NCI-H2081 treated with DMSO at 0.1 percent for 48 hours (cell line): ENCODE data around the gene CACNA2D2.

Experiments used
- DNase-seq: peaks from one replicate; lab custom pipeline; 2025; lab: John Stamatoyannopoulos, UW

Gene CACNA2D2

DNA sequence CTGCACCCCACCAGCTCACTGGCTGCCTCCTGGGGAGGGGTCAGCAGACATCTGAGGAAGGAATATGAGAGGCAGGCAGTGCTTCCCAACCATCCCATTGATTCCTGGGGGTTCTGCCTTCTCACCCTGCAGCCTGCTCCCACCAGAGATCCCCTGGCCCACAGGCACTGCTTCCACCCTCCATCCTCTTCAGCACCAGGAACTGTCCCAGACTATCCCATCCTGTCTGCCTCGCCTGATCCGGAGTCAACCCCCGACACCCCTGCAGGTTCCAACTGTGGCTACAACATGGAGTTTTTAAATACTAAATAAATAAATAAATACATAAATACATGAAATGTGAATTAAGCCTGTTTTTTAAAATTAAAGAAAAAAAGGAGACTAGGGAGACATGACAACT, 43.6 kb downstream of the CACNA2D2 start:
- no peak for DNase-seq

DNA sequence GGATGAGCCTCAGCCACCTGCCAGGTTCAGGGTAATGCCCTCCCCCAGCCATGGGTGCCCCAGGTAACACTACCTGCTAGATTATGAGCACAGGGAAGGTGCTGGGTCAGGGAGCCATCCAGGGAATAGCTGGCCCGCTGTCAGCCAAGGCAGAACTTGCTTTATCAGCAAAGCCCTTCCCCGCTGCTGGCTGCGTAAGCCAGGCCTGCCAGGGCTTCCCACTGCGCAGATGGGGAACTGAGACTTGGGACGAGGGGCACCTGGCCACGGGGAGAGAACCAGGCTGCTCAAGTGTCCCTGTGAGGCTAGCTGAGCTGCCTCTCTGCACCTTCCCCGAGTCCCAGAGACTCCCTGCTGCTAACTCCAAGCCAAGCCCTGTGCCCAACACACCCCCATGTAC, 45.4 kb downstream of the CACNA2D2 start:
- DNase-seq, result no peak

DNA sequence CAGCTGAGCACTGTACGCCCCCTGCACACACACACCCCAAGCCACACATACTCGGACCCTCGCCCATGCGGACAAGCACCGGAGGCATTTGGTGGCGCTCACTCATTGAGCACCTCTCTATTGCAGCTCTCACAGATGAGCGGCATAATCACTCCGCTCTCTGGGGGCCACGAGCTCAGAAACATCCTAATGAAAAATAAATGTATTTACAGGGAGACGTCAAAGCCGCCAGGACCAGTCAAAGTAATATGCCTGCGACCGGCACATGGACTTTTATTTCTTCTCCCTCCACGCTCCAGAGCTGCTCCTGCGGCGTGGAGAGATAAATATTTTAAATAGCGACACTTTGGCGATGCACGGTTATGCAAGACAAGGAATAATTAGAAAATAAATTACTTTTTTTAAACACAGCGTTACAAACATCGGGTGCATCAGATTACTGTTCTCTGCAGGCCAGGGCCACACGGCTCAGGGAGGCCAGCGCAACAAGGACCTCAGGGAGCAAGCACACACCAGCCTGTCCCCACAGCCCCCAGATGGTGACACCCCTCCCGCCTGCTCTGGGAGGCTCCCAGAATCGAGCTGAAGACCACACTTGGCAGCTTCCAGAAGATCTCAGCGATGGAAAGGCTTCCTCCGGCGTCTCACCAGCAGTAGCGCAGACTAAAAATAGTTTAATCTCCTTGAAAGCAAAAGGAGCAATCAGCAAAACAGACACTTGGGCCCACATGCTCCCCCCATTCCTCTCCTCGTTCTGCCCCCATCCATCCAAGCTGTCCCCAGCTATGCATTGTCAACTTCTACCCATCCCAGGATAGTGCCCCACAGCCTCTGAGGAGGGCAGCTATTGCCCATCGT, 48.0 kb downstream of the CACNA2D2 start:
- DNase-seq, result no peak

DNA sequence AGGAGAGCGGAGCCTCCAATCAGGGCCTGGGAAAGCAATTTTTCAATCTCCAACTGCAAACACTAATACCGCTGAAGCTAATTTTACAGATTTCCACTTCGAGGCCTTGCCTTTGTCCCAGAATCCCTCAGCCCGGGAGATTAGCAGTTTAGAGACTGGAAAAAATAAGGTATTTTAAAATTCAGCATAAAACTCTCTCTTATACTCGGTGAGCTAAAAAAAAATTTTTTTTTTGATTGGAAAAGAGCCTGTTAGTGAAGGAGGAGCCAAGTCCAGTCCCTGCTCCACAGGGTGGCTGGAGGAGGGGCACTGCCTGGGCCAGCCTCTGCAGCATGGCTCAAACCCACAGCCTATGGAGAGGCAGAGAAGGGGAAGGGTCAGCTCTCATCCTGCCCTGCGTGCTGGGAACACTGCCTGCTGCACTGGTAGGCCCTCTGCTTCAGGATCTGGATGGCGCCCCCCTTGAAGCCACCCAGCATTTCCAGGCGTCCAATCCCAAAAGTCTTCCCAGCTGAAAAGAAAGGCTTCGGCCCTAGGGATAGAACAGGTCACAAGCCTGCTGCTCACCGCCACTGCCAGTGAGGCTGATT, 48.9 kb downstream of the CACNA2D2 start:
- DNase-seq, result no peak

DNA sequence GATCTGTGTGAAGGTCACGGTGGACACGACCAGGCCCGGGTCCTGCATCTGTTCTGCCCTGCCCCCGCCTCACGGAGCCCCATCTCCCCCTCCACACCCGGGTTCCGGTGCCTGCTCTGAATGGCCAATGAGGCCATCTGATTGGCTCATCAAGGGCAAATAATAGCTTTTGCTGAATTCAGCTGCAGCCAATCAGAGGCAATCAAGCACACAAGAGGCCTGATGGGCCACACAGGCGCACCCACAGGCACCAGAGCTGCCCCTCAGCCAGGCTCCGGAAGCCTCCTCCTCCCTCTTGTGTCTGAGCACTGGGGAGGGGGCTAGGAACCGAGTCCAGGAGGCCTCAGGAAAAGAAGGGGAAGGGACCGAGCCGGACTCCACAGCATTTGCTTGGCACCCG, 49.5 kb downstream of the CACNA2D2 start:
- DNase-seq, result no peak

DNA sequence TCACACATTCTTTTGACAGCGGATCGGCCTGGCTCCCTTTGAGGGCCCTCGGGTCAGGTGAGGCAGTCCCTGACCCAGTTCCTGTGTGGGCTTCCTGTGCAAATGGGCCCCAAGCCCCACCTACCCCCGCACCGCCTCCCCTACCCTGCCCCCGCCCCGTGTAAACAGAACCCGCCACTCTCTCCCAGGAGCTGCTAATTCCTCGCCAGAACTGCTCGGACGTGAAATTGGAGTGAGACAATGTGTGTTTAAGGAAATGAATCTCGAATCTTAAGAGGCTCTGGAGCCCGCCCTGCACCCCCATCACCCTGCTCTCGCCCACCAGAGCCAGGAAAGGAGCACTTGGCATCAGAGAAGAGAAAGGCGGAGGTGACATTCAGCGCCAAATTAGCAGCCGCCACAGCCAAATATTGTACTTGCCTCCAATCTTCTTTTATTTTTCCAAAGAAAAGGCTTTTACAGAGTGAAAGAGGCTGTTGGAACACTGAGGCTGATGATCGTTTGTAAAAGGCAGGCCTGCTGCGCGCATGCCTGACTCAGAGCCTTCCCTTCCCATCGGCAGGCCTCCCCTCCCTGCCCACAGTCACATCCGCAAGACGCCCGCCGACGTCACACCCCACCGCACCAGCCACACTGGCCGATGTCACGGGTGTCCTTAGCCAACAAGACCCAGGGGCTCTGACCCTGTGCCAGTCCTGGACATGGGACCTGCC, 53.1 kb downstream of the CACNA2D2 start:
- DNase-seq, result no peak

DNA sequence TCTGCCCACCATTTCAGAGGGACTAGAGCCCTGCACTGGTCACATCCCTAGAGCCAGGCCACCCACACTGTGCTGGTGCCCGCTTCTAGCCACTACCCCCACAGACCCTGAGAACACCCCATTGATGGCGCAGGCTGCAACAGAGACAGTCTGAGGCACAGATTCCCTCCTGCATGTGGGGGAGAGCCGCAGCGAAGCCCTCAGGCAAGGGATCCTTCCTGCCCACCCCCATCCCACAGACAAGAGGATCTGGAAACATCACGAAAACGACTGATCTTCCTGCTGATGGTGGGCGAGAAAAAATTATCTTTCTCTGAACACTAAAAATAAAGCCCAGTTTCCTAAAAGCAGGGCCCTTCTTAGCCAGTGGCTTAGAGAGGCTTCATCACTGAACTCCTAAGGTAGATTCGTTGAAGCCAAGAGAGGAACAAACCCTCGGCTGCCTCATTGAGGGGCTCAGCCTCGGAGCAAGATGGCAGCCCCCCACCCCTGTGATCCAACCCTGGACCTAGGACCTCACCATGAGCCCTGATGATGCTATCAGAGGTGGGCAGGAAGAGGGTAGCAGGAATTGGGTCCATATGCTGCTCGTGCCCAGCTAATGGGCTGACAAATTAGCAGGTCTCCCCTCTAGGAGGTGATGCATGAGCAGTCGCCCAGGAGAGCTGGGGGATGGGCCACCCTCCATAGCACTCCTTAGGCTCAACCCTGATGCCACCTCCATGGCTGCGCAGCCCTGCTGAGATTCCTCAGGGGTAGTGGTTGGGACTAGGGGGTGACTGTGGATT, 54.5 kb downstream of the CACNA2D2 start:
- no peak for DNase-seq

DNA sequence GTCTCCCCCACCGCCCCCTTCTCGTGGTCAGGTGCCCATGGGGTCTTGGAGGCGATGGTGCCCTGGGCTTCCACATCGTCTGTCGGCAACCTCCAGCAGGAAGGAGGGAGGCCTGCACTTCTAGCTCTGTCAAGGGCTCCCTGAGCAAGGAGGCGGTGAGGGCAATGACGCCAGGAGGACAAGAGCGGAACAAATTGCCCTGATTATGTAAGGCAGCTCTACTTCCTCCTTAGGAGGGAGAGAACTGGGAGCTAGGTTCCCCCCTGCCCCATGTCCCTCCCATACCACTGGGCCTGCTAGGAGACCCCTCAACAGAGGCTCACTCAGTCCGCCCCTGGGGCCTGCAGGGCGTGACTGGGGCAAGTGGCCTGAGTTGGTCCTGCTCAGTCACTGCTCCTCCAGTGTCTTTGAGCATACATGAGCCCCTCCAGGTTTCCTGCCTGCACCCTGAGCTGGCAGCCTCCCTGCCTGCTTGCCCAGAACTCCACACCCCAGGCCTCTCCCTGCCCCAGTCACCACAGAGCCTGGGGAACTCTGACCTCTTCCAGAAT, 56.1 kb downstream of the CACNA2D2 start:
- no peak for DNase-seq

DNA sequence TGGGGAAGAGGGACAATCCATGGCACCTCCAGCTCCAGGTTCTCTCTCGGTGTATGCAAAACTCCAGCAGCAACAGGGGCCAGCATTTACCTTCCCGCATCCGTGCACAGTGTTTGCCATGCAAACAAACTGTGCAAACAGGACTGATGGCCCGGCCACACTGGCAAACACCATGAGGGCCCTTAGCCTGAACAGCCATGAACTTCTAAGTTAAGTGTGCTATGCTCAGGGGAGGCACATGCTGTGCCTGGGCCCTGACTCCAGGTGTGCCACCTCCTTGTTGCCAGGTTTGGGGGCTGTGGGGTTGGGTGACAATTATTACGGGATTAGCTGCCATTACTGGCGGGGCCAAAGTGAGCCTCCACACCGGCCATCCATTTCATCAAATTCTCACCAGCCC, 57.5 kb downstream of the CACNA2D2 start:
- DNase-seq, result peak; percentile 33

DNA sequence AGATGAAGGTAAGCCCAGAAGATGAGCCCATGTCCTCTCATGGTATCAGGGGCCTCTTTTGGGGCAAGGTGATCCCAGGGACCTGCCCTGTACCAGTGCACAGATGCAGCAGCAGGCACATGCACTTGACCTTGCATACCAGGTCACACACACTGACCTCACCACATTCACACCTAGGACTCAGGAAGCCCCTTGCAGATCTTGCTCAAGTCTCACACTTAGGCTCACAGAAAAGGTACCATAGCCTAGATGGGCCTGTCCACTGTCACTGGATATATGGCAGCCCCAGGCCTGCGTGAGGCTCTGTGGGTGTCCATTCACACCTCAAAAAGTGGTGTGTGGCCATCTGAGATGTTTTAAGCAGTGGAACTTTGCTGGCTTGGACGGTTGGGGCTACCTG, 58.7 kb downstream of the CACNA2D2 start:
- DNase-seq, result no peak

DNA sequence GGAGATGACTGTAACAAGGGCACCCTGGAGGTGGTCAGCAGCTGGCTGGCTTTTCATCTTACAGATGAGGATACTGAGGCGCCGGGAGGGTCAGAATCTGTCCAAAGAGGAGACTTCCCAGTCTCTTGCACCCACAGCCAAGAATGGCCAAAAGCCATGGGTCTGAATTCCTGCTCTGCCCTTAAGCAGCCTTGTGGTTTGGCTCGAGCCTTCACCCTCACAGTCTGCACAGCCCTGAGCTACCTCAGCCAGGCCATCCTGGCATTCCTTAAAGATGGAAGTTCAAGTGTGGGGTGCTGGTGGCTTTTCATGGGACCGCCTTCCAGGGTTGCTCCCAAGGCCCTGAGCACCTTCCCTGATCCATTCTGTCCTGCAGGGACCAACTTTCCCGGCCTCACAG, 59.2 kb downstream of the CACNA2D2 start:
- DNase-seq, result no peak

DNA sequence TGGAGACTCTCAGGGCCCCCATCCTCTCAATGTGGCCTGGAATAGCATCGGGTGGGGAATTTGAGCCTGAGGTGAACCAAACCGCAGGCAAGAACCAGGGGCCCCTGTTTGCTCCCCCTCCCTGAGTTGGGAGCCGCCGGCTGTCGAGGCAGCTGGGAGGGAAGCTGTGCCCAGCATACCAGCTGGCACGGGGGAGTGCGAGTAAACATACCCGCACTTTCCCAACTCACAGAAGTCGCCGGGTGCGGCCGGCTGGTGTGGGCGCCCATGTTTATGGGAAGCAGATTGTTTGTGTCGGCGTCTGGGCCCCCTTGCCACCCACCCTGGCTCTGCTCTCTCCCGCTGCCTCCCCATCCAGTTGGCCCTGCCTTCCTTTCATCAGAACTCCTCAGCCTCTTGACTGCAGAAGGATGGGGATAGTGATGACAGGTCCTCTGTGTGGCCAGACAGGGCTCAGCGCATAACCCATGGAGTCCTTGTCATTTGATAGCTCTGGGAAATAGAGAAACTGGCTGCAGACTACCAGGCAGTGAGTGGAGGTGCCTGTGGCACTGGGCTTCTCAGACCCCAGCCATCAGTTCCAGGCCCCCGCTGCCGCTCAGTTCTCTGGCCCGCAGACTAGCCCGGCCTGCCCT, 60.4 kb downstream of the CACNA2D2 start:
- DNase-seq, result no peak

DNA sequence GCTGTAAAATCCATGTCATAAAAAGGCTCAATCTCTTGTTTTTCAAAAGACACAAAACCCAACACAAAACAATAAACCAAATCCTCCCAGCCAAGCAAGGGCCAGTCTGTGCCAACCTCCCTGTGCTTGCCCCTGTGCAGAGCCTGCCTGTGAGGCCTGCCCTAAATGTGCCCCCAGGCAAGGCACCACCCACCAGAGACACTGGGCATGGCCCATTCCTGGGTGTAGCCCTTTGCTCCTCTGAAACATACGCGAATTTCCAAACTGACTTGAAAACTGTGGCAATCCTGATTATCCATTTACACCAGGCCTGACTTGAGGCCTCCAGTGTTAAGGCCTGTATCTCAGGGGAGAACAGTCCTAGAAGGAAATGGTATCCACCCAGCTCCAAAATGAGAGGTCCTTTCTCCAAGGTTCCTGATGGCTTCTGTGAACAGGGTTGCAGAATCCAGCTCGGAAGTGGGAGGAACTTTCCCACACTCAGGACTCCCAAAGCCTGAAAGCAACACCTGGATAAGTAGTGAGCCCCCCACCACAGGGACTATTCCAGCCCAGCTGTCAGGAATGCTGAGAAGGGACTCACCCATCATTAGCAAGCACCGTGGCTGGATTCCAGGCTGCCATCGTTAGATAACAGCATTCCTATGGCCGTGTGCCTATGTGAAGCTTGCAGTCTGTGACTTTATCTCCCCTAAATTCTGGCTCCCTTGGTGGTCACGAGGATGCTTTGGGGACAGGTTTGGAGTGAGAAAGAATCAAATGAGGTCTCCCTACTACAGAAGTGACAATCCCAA, 61.8 kb downstream of the CACNA2D2 start:
- no peak for DNase-seq

DNA sequence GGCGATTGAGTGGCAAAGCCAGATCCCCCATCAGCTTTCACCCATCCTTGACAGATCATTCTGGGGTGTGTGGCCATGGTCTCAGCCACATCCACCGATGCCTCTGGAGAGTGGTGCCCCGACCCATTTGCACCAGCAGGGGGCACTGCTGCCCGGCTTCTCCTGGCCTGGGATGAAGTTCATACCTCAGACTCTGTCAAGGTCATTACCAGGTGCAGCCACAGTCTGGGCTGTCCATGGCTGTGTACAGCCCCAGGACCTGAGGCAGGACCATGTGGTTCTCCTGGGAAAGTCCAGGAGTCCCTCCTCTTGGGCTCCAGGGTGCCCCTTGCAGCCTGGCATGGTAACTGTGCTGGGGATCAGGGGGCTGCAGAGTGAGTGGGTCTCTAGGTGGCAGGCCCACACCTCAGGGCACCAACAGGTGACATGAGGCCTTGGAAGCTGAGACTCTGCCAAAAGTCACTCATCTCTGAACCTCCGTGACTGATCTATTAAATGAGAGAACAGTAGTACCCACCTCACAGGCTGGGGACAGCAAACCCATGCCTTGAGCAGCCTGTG, 67.2 kb downstream of the CACNA2D2 start:
- no peak for DNase-seq

DNA sequence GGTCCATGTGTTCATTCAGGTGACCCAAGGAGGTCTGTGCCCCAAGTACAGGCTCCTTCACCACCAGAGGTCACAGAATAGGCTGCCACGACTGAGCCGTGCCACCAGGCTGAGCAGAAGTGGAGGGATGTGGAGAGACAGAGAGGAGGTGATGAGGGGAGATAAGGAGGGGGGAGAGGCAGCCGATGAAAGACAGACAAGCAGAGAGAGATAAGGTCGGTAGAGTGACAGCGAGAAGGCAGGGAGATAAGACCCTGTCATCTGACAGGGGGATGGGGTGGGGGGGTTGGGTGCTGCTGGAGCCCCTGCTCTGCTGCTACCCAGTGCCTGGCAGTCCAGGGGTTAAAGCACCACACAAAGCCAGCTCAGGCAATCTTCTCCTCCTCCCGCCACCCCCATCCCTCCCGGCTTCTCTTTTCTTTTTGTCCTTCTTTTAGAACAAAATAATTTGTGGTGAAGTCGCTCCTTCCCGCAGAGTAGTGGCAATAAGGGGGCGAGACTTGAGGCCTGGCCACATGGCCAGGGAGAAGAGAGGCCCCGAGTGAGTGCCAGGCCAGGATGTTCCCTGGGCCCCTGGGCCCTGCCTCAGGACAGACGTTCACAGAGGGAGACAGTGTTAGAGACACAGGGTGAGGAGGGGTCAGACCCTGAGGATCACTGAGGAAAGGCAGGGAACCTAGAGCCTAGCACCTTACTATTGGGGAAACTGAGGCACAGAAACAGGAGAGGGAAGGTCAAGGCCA, 67.9 kb downstream of the CACNA2D2 start:
- DNase-seq, result no peak

DNA sequence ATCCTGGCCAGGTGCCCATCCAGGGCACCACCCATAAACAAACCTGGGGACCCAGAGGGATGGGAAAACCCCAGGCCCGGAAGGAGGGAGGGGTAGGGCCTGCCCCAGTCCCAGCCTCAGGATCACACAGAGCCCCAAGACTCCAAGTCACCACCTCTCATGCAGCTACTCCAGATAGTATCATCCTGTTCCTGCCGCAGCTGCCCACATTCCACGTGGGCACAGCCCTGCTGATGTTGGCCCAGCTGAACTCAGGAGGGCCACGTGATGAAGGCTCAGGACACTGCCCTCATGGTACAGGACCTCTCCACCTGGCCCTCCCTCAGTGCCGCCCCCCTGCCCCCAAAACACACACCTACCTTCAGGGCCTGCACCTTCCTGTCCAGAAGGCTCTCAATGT, 69.5 kb downstream of the CACNA2D2 start:
- DNase-seq, result no peak

DNA sequence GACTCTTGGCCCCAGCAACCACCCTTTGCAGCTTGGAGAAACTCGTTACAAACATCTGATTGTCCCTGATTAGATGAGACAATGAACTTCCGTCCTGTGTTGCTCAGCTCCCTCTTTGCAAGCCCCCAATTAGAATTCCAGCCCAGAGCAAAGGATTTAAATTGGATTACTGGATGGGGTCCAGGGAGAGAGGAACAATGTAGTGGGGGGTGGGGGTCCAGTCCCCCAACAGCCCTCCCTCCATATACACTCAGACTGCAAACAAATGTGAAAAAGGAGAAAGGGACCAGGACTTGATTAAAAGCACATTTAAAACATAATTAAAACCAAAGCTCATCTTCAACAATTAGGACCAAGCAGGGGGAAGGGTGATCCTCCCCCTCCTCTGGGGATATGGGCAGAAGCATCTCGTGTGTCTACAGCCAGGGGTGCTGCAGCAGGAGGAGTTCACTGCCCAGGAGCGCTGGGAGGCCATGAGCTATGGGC, 72.4 kb downstream of the CACNA2D2 start:
- DNase-seq, result no peak

DNA sequence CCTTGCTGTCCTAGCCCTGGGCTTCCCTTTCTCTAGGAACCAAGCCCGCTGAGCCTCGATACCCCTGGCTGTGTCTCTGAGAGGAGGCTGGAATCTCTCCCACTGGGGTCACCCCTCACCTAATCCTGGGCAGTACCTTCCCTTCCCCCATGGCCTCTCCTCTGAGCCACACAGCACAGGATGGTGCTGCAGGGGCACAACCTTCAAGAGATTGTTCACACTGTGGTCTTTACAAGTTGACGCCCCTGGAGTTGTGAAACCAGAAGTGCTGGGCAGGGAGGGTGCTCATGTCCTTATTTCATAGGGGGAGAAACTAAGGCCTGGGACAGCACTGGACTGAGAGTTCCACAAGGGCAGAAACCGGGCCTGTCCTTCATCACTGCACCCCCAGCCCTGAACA, 73.2 kb downstream of the CACNA2D2 start:
- DNase-seq, result no peak

DNA sequence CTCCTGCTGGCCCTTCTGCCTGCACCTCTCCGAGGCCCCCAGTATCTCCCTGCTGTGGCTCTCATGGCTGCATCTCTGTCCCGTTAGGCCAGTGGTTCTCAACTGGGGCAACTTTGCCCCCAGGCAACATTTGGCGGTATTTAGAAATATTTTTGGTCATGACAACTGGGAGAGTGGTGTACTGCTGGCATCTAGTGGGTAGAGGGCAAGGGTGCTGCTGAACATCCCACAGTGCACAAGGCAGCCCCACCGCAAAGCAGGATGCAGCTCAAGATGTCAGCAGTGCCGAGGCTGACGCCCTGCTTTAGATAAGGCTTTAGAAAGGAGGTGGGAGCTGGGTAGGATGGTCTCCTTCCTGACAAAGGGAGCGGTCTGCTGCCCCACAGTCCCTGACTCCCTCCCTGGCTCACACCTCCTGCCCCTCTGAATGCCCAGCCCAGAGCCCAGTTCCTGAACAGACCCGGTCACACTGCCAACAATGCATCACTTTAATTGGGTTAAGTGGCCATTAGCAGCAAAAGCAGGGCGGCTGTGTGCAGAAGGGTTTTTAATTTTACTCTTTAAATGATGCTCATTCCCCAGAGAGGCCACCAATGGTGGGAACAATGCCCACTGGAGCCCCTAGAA, 75.3 kb downstream of the CACNA2D2 start:
- no peak for DNase-seq
